22Rv1 (cell line): Measurements from ENCODE around the gene SLC3A2.

ENCODE experiments used
- ZFX ChIP-seq: fragments of 450-650 bp; IDR thresholded peaks from 2 replicates; pipeline ENCODE4 v1.6.1; 2017; ENCODE audit warnings: antibody characterized with exemption, borderline replicate concordance
- TF ChIP-seq, protein P1 (sequence below): fragments of 450-650 bp; IDR thresholded peaks from 2 replicates; pipeline ENCODE4 v1.5.1; 2017; ENCODE audit warnings: mild to moderate bottlenecking

DNA sequence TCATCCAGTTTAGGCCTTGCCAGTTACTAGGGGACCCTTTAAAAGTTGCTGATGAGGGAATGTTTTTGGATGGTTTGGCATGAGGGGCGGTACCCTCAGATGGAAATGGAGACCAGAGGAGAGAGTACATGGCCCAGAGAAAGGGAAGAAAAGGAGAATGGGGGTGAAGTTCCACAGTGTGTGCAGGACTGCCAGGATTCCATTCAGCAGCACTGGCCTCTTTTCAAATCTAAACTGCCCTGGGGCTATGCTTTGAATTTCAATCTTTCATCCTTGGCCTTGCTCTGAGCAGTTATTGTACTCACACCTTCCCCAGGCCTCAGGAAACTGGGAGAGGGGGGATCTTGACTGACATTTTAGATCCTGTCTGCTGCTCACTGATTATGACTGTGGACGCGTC, 3.0 kb downstream of the SLC3A2 start:
- TF ChIP-seq, protein P1, sequence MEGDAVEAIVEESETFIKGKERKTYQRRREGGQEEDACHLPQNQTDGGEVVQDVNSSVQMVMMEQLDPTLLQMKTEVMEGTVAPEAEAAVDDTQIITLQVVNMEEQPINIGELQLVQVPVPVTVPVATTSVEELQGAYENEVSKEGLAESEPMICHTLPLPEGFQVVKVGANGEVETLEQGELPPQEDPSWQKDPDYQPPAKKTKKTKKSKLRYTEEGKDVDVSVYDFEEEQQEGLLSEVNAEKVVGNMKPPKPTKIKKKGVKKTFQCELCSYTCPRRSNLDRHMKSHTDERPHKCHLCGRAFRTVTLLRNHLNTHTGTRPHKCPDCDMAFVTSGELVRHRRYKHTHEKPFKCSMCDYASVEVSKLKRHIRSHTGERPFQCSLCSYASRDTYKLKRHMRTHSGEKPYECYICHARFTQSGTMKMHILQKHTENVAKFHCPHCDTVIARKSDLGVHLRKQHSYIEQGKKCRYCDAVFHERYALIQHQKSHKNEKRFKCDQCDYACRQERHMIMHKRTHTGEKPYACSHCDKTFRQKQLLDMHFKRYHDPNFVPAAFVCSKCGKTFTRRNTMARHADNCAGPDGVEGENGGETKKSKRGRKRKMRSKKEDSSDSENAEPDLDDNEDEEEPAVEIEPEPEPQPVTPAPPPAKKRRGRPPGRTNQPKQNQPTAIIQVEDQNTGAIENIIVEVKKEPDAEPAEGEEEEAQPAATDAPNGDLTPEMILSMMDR, result no peak
- no peak for TF ChIP-seq ZFX
